GDM1 (cell line): ENCODE data around the gene CCDC195.

Experiments
- DNase-seq: peaks from one replicate; lab custom pipeline; 2025; lab: John Stamatoyannopoulos, UW

The CCDC195 gene, protein sequence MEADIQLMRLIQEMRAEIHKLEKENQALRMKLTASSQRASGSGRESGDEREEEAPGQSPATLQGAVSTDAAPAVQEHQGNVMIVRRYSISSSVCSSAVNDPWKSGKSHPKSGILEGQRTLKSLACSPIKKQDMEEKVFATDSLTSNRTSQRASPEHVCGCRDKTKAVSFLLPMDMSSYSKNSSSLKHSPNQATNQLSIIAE

GRCh38 chr2:224716201-224716600, at the start of gene CCDC195:
Gene CCDC195, minus strand, starts transcription at chr2:224716365. Its CDS starts 0 bp downstream, at chr2:224716365.
- DNase-seq = no peak

- DNase-seq = no peak
Measured at GRCh38 chr2:224764565-224765236, 48.5 kb upstream of the CCDC195 start.

DNA sequence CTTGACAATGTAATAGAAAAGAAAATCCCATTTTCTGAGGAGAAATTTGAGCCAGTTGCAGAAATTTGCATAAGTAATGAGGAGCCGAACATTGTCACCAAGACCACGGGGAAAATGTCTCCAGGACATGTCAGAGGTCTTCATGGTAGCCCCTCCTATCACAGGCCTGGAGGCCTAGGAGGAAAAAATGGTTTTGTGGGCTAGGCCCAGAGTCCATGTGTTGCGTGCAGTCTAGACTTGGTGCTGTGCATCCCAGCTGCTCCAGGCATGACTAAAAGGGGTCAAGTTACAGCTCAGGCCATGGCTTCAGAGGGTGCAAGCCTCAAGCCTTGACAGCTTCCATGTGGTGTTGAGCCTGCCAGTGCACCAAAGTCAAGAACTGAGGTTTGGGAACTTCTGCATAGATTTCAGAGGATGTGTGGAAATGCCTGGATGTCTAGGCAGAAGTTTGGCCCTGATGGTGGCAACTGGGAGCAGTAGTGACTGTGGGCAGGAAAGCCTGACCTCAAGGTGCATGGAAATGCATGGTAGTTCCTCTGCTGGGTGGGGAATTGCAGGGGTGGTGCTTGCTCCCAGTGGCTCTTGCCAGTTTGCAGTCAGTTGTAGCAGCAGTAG, 41.9 kb upstream of the CCDC195 start:
- no peak for DNase-seq

- no peak for DNase-seq
Measured at GRCh38 chr2:224753743-224754540, 37.8 kb upstream of the CCDC195 start.

GRCh38 chr2:224751996-224752698, 36.0 kb upstream of the CCDC195 start:
- DNase-seq = no peak

DNA sequence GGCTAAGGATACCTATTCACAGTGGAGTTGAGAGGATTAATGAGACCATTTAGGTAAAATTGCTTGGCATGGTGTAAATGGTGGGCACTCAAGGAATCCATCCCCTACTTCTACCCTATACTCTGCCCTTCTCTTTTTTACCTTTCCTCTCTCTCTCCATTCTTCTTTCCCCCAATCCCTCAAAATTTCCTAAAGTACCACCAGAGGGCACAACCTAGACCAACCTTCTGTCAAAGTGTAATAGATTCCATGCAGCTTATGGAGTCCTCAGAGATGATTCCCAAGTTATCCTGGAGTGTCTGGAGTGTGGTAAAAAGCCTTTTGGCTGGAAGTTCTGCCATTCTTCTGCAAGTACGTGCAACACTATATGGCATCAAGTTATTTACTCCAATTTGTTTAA, 33.0 kb upstream of the CCDC195 start:
- DNase-seq = no peak

- DNase-seq = no peak
Measured at GRCh38 chr2:224747765-224748164, 31.6 kb upstream of the CCDC195 start.

DNA sequence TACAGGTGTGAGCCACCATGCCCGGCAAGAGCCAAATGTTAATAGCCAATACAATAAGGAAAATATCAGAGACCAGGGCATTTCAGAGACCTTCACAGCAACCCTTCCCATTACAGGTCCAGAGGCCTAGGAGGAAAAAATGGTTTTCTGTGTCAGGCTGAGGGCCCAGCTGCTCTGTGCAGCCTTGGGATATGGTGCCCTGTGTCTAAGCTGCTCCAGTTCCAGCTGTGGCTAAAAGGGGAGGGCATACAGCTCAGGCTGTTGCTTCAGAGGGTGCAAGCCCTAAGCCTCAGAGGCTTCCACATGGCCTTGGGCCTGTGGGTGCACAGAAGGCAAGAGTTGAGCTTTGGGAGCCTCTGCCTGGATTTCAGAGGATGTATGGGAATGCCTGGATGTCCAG, 20.1 kb upstream of the CCDC195 start:
- no peak for DNase-seq

GRCh38 chr2:224734949-224735348, 18.8 kb upstream of the CCDC195 start:
- no peak for DNase-seq

- DNase-seq = no peak
Measured at GRCh38 chr2:224731665-224732064, 15.5 kb upstream of the CCDC195 start.

- DNase-seq = no peak
Measured at GRCh38 chr2:224729435-224729834, 13.3 kb upstream of the CCDC195 start.

GRCh38 chr2:224724331-224724730, 8.2 kb upstream of the CCDC195 start:
- no peak for DNase-seq

DNA sequence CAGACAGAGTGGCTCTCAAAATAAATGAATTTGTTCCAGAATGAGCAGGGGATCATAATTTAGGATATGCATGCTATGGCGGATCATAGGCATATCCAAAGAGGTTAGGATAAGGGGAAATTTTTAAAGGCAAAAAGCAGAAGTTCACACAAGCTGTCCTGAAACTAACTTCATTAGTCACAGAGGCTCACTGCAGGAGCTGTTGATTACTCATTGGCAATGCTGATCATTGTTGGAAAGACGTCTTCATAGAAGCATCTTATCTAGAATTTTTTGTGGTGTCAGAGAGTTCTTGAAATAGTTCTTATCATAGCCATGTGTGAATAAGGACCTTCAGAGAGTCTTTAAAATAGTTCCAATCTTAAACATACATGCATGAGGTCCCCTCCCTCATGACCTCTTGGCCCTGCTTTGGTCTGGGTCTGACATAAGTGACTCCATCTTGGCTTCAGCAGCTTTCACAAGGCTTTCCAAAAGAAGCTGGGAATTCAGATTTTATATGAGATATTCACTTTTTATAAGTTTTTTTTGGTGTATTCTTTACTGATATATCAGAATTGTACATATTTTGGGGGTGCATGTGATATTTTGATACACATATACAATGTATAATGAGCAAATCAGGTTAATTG, 7.5 kb upstream of the CCDC195 start:
- no peak for DNase-seq

- DNase-seq = no peak
Measured at GRCh38 chr2:224722770-224723169, 6.6 kb upstream of the CCDC195 start.

DNA sequence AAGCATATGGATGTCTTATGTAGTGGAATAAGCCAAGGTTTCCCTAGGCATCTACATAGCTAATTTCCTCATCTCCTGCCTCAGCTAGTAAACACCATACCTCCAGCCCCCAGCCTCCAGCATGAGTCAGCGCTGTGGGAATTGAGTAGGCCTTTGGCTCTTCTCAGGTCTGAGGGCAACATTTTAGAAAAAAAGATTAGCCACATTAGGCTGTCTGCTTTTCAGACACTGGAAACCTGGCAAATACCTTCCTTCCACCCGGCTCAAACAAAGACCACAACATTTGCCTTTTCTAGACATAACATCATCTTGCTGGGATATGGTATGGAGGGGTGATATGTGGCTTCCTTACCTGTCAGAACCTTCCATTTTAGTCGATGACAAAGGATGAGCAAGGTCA, 6.1 kb upstream of the CCDC195 start:
- no peak for DNase-seq

GRCh38 chr2:224716921-224717320, 756 bp upstream of the CCDC195 start:
- no peak for DNase-seq

GRCh38 chr2:224711859-224712665, 4.1 kb downstream of the CCDC195 start:
- no peak for DNase-seq

DNA sequence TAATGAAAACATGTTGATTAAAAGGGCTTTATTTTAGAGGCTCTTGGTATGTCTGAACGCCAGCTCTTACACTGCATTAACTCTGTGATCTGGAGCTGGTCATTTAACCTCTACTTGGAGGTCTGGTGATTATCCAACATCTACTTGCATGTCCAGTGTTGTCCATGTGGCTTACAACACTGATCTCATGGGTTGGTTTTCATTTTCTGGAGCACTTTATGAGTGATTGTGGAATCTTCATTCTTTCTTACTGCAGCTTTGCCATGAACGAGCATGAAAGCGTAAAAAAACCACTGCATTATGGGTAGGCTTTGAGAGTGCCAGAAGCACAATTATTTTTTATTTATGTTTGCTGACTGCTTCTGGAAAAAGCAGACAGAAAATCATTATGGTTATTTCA, 4.8 kb downstream of the CCDC195 start:
- no peak for DNase-seq

- no peak for DNase-seq
Measured at GRCh38 chr2:224709301-224709700, 6.9 kb downstream of the CCDC195 start.

DNA sequence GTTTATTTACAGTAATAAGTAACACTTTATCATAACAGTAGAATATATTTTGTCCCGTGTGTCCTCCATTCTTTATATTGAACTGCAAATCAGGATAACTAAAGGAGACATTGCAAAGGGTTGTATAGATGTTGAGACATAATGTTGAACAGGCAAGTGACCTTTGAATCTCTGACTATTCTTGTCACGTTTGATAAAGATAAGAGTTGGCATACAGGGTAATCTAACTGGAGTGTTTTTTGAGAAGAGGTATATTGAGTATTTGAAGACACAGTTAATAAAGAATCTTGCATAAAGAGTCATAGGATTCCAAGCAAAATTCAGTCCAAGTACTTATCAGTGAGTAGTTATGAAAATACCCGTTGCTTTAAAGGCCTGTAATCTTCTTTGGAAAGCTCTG, 21.7 kb downstream of the CCDC195 start:
- no peak for DNase-seq

DNA sequence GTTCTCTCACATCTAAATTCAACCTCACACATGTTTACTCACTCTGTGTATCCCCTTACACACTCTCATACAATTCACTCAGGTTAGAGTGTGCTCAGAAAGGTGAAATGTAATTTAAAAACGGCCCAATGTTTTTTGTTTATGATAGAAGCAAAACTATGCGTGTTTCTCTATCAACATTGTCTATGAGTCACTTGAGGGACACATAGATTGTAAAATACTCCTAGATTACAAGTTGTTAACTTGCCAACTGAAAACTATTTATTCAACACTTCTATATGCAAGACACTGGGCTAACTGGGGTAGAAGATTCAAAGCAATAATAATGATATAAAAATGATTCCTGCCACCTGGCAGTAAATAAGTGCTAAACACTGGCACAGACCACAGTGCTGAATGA, 24.6 kb downstream of the CCDC195 start:
- DNase-seq = no peak
